Measurements from ENCODE around the gene B3GNT5. TPM values are rescaled to one million over a fixed set of nuclear protein-coding genes. Genes with fewer than 3 reads are reported as not detected.

The B3GNT5 gene
- total and polyA plus RNA-seq, 5 donors from 2014 or later, result 0.23 to 2.2 (median 0.38) TPM

DNA sequence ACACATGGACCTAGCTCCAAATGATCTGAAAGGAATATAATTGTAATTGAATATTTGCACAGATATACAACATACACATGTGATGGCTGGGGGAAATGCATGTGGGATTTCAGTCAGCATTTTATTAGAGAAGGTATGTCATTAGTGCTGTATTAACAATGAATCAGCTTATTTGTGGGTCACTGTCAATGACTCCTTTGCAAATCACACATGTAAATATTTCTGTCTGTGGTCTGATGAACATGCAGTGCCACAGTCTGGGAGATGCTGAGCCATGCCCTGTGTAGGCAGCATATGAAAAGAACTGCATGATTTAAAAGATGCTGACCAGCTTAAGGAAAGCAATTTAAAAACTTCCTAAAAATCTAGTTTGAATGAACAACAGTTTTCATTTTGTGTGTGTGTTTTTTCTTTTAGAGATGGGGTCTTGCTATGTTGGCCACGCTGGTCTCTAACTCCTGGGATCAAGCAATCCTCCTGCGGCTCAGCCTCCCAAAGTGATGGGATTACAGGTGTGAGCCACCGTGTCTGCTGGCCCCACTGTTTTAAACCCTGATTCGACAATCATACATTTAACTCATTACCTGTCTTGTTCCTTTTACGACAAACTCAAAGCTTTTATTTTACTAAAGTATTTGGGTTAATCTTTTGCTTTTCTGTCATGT, 803 bp upstream of the B3GNT5 start:
- no peak for ATAC-seq (ENCODE audit: low read depth in 2 of 2)
- no peaks in the 10 kb centered on the region for H3K36me3 Mint-ChIP-seq
- Histone ChIP-seq H3K36me3 (ENCODE audit: control insufficient read depth, insufficient read depth, low read length) (no peaks in the 10 kb centered on the region), H3K4me1 (ENCODE audit: control insufficient read depth, insufficient read depth, low read length, poor library complexity, severe bottlenecking) (peaks cover 19% of the 10 kb centered on the region), H3K27me3 (ENCODE audit: control insufficient read depth, insufficient read depth, low read length) (peaks cover 12% of the 10 kb centered on the region), H3K27ac (ENCODE audit: insufficient read depth, low read length, poor library complexity, severe bottlenecking) (no peak overlapping the region), H3K9me3 (ENCODE audit: control insufficient read depth in 2 of 2, low read length in 2 of 2) (no peaks in the 10 kb centered on the region), H3K4me3 (ENCODE audit: low read depth, low read length) (no peak overlapping the region)
- no peak for DNase-seq
- no peaks in the 10 kb centered on the region for H3K9me3 Mint-ChIP-seq
- no peak overlapping the region for H3K27ac Mint-ChIP-seq
- peaks cover 26% of the 10 kb centered on the region for H3K27me3 Mint-ChIP-seq
- peaks cover 0 to 13% (median 3%) of the 10 kb centered on the region in 4 donors for H3K4me1 Mint-ChIP-seq
- H3K4me3 Mint-ChIP-seq, result peak overlapping the region in 2 of 4 donors; percentile 76 to 78

DNA sequence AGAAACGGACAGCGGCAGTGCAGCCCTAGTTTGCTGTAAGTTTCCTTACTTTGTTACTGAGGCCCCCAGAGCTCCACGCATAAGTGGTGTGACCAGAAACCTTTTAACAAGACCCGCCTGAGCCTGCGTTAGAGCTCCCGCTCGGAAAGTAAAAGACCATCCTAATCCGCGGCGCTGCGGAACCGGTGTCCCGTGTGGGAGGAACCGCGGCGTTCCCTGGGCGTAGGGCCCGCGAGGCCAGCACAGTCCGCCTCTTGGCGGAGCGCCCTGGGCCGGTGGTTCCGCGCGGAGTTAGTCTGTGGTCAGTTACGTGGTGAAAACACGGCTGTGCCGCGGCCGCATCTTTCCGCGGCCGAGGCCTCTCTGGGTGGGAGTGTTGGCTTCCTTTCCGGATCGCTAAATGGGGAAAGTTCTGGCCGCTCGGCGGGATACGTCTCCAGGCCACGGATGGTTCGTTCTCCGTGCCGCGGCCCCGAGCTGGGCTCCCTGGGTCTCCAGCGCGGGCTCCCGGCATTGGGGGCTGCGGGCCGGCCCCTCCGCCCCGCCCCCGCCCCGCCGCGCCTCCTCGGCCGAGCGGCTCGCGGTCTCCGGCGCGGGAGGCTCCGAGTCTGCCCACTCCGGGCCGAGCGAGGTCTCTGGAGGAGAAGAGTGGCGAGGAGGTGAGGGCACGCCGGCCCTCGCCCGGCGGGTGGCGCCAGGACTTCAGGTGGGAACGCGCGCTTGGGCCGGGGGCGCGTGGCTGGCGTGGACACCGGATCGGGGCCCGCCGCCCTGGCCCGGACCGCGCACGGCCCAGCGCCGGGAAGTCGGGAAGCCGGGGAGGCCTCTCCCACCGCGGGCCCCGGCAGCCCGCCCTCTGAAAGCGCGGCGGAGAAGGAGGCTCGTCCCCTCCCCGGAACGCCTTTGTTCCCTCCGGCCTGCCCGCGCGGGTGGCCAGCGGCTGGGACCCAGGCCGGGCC, 754 bp downstream of the B3GNT5 start:
- H3K4me3 ChIP-seq (ENCODE audit: low read depth, low read length), result peak overlapping the region; percentile 75
- Mint-ChIP-seq H3K4me1 (peaks cover 0 to 13% (median 3%) of the 10 kb centered on the region in 4 donors), H3K4me3 (peak overlapping the region in 3 of 4 donors; percentile 76 to 82 (median 76)), H3K36me3 (no peaks in the 10 kb centered on the region), H3K9me3 (peaks cover 0 to 2% (median 0%) of the 10 kb centered on the region in 7 donors), H3K27me3 (peaks cover 38% of the 10 kb centered on the region), H3K27ac (no peak overlapping the region)
- peaks cover 12% of the 10 kb centered on the region for H3K27me3 ChIP-seq (ENCODE audit: control insufficient read depth, insufficient read depth, low read length)
- H3K9me3 ChIP-seq (ENCODE audit: control insufficient read depth in 2 of 2, low read length in 2 of 2), result no peaks in the 10 kb centered on the region
- ATAC-seq (ENCODE audit: low read depth in 2 of 2) (peak; percentile 29 to 50), DNase-seq (peak in 1 of 3 donors; percentile 10)
- H3K36me3 ChIP-seq (ENCODE audit: control insufficient read depth, insufficient read depth, low read length), result no peaks in the 10 kb centered on the region
- peaks cover 19% of the 10 kb centered on the region for H3K4me1 ChIP-seq (ENCODE audit: control insufficient read depth, insufficient read depth, low read length, poor library complexity, severe bottlenecking)
- no peak overlapping the region for H3K27ac ChIP-seq (ENCODE audit: insufficient read depth, low read length, poor library complexity, severe bottlenecking)

GRCh38 chr3:183254487-183255347, 1.7 kb downstream of the B3GNT5 start:
- H3K27me3 ChIP-seq (ENCODE audit: control insufficient read depth, insufficient read depth, low read length), result peaks cover 13% of the 10 kb centered on the region
- no peak for ATAC-seq (ENCODE audit: low read depth in 2 of 2)
- Mint-ChIP-seq H3K9me3 (peaks cover 0 to 2% (median 0%) of the 10 kb centered on the region in 7 donors), H3K4me3 (peak overlapping the region; percentile 78 to 82 (median 80)), H3K27me3 (peaks cover 35% of the 10 kb centered on the region), H3K36me3 (no peaks in the 10 kb centered on the region), H3K27ac (peak overlapping the region in 1 of 3 donors; percentile 4), H3K4me1 (peaks cover 0 to 13% (median 3%) of the 10 kb centered on the region in 4 donors)
- DNase-seq, result peak in 1 of 3 donors; percentile 5
- no peaks in the 10 kb centered on the region for H3K36me3 ChIP-seq (ENCODE audit: control insufficient read depth, insufficient read depth, low read length)
- H3K4me1 ChIP-seq (ENCODE audit: control insufficient read depth, insufficient read depth, low read length, poor library complexity, severe bottlenecking), result peaks cover 19% of the 10 kb centered on the region
- no peaks in the 10 kb centered on the region for H3K9me3 ChIP-seq (ENCODE audit: control insufficient read depth in 2 of 2, low read length in 2 of 2)
- no peak overlapping the region for H3K27ac ChIP-seq (ENCODE audit: insufficient read depth, low read length, poor library complexity, severe bottlenecking)
- no peak overlapping the region for H3K4me3 ChIP-seq (ENCODE audit: low read depth, low read length)

DNA sequence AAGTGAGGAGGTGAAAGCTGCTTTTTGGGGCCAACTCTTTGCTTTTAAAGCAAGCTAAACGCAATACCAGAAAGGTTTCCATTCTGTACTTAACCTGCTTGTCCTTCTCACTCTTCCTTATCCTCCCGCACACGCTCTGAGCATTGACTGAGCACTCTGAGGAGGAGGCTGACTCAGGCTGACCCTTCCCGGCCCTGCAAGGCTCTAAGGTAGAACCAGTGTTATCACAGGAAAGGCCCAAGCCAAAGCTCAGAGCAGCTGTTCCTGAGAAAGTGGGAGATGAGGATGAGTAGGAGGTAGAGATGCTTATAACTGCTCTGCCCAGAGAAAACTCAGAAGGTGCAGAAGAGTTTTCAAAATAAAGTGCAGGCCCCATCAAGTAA, 2.3 kb downstream of the B3GNT5 start:
- peak overlapping the region; percentile 78 to 82 (median 80) for H3K4me3 Mint-ChIP-seq
- DNase-seq (no peak), ATAC-seq (ENCODE audit: low read depth in 2 of 2) (no peak)
- peaks cover 0 to 2% (median 0%) of the 10 kb centered on the region in 7 donors for H3K9me3 Mint-ChIP-seq
- peaks cover 19% of the 10 kb centered on the region for H3K4me1 ChIP-seq (ENCODE audit: control insufficient read depth, insufficient read depth, low read length, poor library complexity, severe bottlenecking)
- H3K27me3 ChIP-seq (ENCODE audit: control insufficient read depth, insufficient read depth, low read length), result peaks cover 14% of the 10 kb centered on the region
- H3K27me3 Mint-ChIP-seq, result peaks cover 33% of the 10 kb centered on the region
- H3K4me1 Mint-ChIP-seq, result peaks cover 0 to 13% (median 5%) of the 10 kb centered on the region in 4 donors
- no peak overlapping the region for H3K27ac ChIP-seq (ENCODE audit: insufficient read depth, low read length, poor library complexity, severe bottlenecking)
- no peaks in the 10 kb centered on the region for H3K9me3 ChIP-seq (ENCODE audit: control insufficient read depth in 2 of 2, low read length in 2 of 2)
- H3K4me3 ChIP-seq (ENCODE audit: low read depth, low read length), result no peak overlapping the region
- no peak overlapping the region for H3K27ac Mint-ChIP-seq
- H3K36me3 ChIP-seq (ENCODE audit: control insufficient read depth, insufficient read depth, low read length), result no peaks in the 10 kb centered on the region
- no peaks in the 10 kb centered on the region for H3K36me3 Mint-ChIP-seq

DNA sequence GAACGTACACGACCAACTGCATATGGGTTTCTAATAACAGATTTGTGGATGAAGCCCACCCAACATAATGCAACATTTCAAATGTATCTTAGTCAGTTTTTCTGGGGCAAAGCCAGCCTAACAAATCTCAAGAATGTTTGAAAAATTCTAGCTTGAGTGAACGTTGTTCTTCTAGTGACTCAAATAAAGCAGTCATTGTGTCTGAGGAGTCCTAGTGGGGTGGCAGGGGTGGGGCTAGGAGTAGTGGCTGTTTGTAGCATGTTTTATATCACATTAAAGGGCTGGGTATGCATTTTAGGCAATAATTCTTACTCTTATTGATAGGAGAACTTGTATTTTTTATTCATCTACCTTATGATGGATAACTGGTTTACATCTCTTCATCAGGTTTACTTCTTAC, 6.0 kb downstream of the B3GNT5 start:
- Histone ChIP-seq H3K27ac (ENCODE audit: insufficient read depth, low read length, poor library complexity, severe bottlenecking) (no peak overlapping the region), H3K4me1 (ENCODE audit: control insufficient read depth, insufficient read depth, low read length, poor library complexity, severe bottlenecking) (peaks cover 8% of the 10 kb centered on the region), H3K36me3 (ENCODE audit: control insufficient read depth, insufficient read depth, low read length) (no peaks in the 10 kb centered on the region), H3K4me3 (ENCODE audit: low read depth, low read length) (no peak overlapping the region), H3K9me3 (ENCODE audit: control insufficient read depth in 2 of 2, low read length in 2 of 2) (no peaks in the 10 kb centered on the region), H3K27me3 (ENCODE audit: control insufficient read depth, insufficient read depth, low read length) (peaks cover 12% of the 10 kb centered on the region)
- ATAC-seq (ENCODE audit: low read depth in 2 of 2) (no peak), DNase-seq (no peak)
- H3K27me3 Mint-ChIP-seq, result peaks cover 28% of the 10 kb centered on the region
- H3K36me3 Mint-ChIP-seq, result no peaks in the 10 kb centered on the region
- H3K9me3 Mint-ChIP-seq, result peaks cover 0 to 2% (median 0%) of the 10 kb centered on the region in 7 donors
- H3K4me1 Mint-ChIP-seq, result peaks cover 0 to 5% (median 3%) of the 10 kb centered on the region in 4 donors
- H3K4me3 Mint-ChIP-seq, result no peak overlapping the region
- no peak overlapping the region for H3K27ac Mint-ChIP-seq

DNA sequence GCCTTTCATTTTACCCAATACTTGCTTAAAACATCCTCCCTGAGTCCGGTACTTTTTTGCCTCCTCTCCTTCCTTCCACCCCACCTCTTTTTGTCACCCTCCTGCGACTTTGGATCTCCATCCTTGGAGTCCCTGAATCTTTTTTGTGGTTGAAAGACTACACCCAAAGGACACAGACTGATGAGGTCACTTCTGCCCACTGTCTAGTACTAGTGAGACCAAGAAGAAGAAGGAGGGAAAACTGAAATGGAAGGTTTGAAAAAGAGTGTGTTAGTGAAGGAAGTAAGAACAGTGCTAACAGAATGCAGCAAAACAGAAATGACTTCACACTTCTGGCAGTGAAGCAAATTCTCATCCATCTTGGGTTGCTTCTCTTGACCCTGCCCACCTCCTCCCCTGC, 6.6 kb downstream of the B3GNT5 start:
- no peaks in the 10 kb centered on the region for H3K36me3 Mint-ChIP-seq
- peaks cover 27% of the 10 kb centered on the region for H3K27me3 Mint-ChIP-seq
- peaks cover 0 to 5% (median 3%) of the 10 kb centered on the region in 4 donors for H3K4me1 Mint-ChIP-seq
- DNase-seq, result no peak
- no peak overlapping the region for H3K4me3 ChIP-seq (ENCODE audit: low read depth, low read length)
- no peak overlapping the region for H3K27ac ChIP-seq (ENCODE audit: insufficient read depth, low read length, poor library complexity, severe bottlenecking)
- H3K27me3 ChIP-seq (ENCODE audit: control insufficient read depth, insufficient read depth, low read length), result peaks cover 11% of the 10 kb centered on the region
- H3K9me3 ChIP-seq (ENCODE audit: control insufficient read depth in 2 of 2, low read length in 2 of 2), result no peaks in the 10 kb centered on the region
- peaks cover 2% of the 10 kb centered on the region for H3K4me1 ChIP-seq (ENCODE audit: control insufficient read depth, insufficient read depth, low read length, poor library complexity, severe bottlenecking)
- no peak overlapping the region for H3K4me3 Mint-ChIP-seq
- no peak for ATAC-seq (ENCODE audit: low read depth in 2 of 2)
- H3K36me3 ChIP-seq (ENCODE audit: control insufficient read depth, insufficient read depth, low read length), result no peaks in the 10 kb centered on the region
- H3K27ac Mint-ChIP-seq, result no peak overlapping the region
- H3K9me3 Mint-ChIP-seq, result peaks cover 0 to 2% (median 0%) of the 10 kb centered on the region in 7 donors
